ENCODE measurements around the gene DHRS13.
"Not testable (repeated sequence)": the region's sequence is repeated elsewhere in the genome, so short reads cannot be mapped to it uniquely, and the experiment has no call there.

DHRS13 gene

DNA sequence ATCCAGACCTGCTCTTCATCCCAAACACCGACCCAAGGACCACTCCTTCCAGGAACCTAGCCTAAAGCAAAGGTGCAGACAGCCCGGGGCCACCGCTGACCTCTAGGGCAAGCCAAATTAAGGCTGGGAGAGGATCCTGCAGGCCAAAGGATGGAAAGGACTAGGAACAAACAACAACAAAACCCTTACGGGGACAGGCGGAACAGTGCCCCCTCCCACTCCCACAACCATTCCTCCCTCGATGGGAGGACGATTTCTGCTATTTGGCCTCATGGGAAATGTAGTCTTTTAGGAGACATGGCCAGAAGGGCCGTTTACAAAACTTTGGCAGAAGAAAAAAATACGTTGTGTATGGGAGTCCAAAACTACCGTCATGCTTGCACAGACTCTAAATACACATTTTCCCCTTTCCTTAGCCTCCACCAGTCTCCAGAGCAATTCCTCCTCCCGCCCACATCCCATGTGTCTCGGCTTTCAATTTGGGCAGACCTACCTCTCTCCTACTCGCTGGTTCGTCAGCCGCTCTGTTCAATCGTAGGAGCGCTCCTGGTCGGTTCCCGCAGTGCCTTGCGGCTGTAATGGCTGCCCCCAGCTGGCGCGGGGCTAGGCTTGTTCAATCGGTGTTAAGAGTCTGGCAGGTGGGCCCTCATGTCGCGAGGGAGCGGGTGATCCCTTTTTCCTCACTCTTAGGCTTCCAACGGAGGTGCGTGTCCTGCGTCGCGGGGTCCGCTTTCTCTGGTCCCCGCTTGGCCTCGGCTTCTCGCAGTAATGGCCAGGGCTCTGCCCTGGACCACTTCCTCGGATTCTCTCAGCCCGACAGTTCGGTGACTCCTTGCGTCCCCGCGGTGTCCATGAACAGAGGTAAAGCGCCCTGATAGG, 48.2 kb downstream of the DHRS13 start, which contains the start of gene ERAL1:
Gene ERAL1 (plus strand): TSS at position 560 of the 879 bp plus-strand sequence. CDS start 19 bp downstream, at position 579.
- peak within 1 kb of the TSS; percentile 89 for H3K9ac ChIP-seq (ENCODE audit: low read depth, low read length)
- peaks cover 28% of the 10 kb centered on the region for H3K36me3 ChIP-seq (ENCODE audit: control insufficient read depth, insufficient read depth, low read length)
- H3K27ac ChIP-seq (ENCODE audit: low read depth, low read length): peak within 1 kb of the TSS; percentile 71
- no peaks in the 10 kb centered on the region for H3K4me1 ChIP-seq (ENCODE audit: control insufficient read depth, insufficient read depth, low read length)
- no peaks in the 10 kb centered on the region for H3K9me3 ChIP-seq (ENCODE audit: control insufficient read depth, insufficient read depth, low read length)
- H3K27me3 ChIP-seq (ENCODE audit: control insufficient read depth, insufficient read depth, low read length): no peaks in the 10 kb centered on the region
- peak within 1 kb of the TSS; percentile 99 for H3K4me3 ChIP-seq (ENCODE audit: low read depth, low read length)

DNA sequence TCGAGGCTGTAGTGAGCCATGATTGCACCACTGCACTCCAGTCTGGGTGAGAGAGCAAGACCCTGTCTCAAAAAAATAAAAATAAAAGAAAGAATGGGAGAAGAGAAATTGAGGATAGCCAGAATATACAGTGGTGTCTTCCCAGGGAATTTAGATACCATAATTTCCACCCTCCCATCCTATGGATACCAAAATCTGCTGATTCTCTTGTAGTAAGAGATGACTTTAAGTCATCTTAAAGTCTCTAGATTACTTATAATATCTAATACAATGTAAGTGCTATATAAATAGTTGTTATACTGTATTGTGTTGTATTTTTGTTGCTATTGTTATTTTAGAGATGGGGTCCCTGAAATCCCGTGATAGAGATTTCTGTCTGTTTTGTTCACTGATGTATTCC, 49.6 kb downstream of the DHRS13 start:
- Histone ChIP-seq H3K27ac (ENCODE audit: low read depth, low read length) (no peak overlapping the region), H3K36me3 (ENCODE audit: control insufficient read depth, insufficient read depth, low read length) (peaks cover 16% of the 10 kb centered on the region), H3K4me3 (ENCODE audit: low read depth, low read length) (no peak overlapping the region), H3K9me3 (ENCODE audit: control insufficient read depth, insufficient read depth, low read length) (no peaks in the 10 kb centered on the region), H3K4me1 (ENCODE audit: control insufficient read depth, insufficient read depth, low read length) (no peaks in the 10 kb centered on the region), H3K9ac (ENCODE audit: low read depth, low read length) (no peak overlapping the region), H3K27me3 (ENCODE audit: control insufficient read depth, insufficient read depth, low read length) (no peaks in the 10 kb centered on the region)

DNA sequence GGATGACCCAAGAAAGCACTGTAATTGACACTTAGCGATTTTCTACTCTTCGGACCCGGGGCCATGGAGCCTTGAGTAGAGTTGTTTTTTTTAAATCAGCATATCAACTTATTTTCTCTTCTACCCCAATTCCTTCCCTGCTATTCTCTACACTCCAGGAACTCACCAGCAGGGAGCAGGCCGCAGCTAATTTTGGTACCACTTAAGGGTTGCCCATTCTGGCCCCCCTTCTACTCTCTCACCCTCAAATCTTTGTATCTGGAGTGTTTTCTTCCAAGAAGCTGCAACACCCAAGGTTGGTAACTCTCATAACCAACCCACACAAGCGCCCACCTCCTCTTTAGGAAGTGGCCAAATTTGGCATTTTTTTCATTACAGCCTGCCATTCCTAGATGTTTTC, 53.6 kb downstream of the DHRS13 start:
- Histone ChIP-seq H3K9me3 (ENCODE audit: control insufficient read depth, insufficient read depth, low read length) (no peaks in the 10 kb centered on the region), H3K4me3 (ENCODE audit: low read depth, low read length) (no peak overlapping the region), H3K27ac (ENCODE audit: low read depth, low read length) (no peak overlapping the region), H3K27me3 (ENCODE audit: control insufficient read depth, insufficient read depth, low read length) (no peaks in the 10 kb centered on the region), H3K9ac (ENCODE audit: low read depth, low read length) (no peak overlapping the region), H3K4me1 (ENCODE audit: control insufficient read depth, insufficient read depth, low read length) (no peaks in the 10 kb centered on the region), H3K36me3 (ENCODE audit: control insufficient read depth, insufficient read depth, low read length) (no peaks in the 10 kb centered on the region)

DNA sequence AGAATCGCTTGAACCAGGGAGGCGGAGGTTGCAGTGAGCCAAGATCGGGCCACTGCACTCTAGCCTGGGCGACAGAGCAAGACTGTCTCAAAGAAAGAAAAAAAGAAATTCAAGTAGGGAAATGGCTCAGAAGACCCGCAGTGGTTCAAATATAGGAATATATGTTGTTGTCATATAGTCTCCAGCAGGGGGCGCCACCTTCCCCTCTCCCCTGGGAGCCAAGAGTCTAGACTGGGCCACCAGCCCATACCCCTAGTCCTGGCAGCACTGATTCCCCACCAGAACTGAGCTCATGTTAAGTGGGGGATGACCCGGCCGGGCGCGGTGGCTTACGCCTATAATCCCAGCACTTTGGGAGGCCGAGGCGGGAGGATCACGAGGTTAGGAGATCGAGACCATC, 54.2 kb downstream of the DHRS13 start:
- not testable (repeated sequence) for H3K27ac ChIP-seq (ENCODE audit: low read depth, low read length); H3K9me3 ChIP-seq (ENCODE audit: control insufficient read depth, insufficient read depth, low read length); H3K4me3 ChIP-seq (ENCODE audit: low read depth, low read length); H3K36me3 ChIP-seq (ENCODE audit: control insufficient read depth, insufficient read depth, low read length); H3K4me1 ChIP-seq (ENCODE audit: control insufficient read depth, insufficient read depth, low read length); H3K9ac ChIP-seq (ENCODE audit: low read depth, low read length); H3K27me3 ChIP-seq (ENCODE audit: control insufficient read depth, insufficient read depth, low read length)
